ENCODE measurements around the gene NME3.

Gene NME3

DNA sequence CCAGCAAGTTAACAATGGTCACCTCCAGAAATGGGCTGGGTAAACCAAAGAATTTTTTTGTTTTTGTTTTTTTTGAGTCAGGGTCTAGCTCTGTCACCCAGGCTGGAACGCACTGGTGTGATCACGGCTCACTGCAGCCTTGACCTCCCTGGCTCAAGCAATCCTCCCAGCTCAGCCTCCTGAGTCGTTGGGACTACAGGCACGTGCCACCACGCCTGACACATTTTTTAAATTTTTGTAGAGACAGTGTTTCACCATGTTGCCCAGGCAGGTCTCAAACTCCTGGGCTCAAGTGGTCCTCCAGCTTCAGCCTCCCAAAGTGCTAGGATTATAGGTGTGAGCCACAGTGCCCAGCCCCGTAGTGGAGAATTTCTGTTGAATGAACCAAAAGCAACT lies 9.3 kb upstream of the NME3 start:
- DNase-seq (ENCODE audit: low read depth in 2 of 2), result no peak

DNA sequence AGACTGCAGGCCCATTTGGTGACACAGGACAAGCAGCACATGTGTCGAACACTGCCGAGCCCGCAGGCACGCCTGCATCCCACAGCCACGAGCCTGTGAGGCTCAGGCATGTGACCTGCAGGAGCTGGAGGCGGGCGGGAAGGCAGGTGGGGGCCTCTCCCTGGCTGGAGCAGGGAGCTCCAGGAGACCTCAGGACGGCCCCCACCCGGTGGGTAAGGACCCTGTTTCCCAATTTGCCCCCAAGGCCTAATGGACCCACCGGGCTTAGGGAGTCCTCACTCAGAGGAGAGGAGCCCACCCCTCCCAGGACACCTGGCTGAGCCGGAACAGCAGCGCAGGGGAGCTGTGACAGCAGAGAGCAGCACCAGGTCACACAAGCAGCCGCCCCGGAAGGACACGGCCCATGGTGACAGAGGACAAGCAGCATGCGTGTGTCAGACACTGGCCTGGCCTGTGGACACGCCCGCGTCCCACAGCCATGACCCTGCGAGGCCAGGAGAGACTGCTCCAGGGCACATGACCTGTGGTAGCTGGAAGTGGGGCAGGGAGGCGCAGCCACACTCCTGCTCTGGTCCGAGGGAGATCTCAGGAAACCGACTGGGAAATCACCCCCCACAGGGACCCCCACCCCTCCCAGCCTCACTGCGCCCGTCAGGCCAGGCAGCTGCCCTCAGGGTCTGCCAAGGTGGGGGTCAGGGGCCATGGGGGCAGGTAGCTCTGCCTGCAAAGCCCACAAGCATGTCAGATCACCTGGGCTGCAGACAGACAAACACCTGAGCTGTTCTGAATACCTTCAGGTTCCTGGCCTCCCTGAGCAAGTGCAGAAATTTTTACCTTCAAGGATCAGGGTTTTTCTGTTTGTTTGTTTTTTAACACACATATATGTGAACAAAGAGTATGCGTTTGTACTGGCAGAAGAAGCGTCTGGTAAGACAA lies 8.7 kb upstream of the NME3 start:
- no peak for DNase-seq (ENCODE audit: low read depth in 2 of 2)

DNA sequence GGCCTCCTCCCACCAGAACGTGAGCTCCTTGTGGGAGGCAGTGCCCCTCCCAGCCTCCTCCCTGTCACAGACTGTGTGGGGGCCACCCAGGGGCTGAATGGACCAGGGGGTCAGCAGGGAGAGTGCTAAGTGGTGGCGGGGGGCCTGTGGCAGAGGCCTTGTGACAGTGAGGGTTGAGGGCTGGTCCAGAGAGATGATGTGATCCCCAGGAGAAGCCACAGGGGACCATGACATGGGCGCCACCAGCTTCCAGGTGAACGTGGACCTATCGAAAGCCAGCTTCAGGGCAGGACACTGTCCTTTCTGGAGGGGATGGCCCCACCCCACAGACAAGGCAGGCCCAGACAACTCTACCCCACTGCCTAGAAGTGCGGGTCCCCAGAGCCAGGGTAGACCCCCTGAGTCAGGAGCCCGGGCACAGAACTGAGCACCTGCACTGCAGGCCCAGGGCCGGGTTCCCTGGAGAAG lies 7.9 kb upstream of the NME3 start:
- no peak for DNase-seq (ENCODE audit: low read depth in 2 of 2)

DNA sequence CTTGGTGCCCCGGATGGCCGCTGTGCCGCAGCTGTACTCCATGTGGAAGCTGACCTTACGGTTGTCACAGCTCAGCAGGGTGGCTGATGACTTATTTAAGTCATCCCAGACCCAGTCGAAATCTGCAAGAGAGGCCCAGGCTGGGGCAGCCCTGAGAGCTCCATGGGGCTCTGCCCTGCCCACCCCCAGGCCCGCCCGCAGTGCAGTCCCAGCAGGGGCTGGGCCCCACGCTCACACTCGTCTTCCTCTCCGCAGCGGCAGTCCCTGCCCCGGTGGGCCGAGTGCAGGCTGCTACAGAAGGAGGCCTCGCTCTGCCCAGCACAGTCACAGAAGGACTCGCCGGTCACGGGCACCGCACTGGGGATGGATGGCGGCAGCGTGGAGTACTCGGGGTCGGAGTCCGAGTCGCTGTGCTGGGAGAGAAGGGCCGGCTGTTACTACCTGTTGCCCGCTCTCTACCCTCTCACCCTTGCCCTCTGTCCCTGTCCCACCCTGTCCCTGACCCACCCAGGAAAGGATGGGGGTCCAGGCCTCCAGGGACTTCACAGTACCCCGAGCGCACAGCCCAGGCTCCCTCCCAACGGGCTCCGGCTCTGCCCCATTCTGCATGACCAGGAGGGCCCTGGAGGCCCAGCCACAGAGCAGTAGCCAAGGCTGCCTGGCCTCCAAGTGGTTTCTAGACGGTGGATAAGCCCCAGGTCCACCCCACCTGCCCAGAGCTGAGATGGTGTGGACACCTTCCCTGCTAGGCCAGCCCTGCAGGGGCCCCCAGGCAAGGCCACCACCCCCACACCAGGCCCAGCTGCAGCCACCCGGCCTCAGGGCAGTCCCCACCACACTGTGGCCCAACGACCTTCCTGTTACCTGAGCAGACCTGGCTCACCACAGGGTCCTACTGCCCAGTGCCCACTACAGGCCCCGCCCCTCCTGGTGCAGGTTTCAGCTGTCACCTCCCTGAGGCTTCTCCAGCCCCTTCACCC lies 7.1 kb upstream of the NME3 start:
- no peak for DNase-seq (ENCODE audit: low read depth in 2 of 2)

DNA sequence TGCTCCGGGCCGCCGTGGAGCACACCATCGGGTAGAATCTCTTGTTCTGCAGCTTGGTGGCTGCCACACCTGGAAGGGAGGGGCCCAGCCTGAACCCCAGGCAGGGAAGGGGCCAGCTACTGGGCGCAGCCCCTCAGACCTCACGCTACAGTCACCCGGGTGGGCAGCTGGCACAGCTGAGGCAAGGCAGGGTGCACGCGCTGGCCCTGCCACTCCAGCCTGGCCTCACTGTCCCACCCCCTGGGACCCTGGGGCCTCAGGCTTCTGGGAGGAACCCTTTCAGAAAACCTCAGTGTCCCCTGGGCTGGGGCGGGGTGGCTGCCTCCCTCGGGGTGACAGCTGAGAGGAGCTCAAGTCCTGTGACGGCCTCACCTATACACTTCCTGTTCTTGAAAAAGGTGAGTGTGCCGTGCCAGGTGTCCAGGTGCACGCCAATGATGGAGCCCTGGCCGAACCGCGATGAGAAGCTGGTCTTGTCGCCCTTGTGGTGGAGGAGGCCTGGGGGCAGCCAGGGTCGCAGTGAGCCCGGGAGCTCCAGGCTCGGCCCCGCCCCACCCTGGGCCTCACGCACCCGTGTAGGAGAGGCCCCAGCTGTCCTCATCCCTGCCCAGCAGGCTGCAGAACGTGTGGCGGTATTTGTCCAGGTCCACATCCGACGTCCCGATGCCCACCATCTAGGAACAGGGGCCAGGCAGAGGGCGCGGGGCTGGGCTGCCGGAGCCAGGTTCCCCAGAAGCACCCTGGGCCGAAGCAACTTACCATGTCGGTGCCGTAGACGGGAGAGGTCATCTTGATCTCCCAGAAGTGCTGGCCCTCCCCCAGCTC lies 6.2 kb upstream of the NME3 start:
- DNase-seq (ENCODE audit: low read depth in 2 of 2), result no peak

DNA sequence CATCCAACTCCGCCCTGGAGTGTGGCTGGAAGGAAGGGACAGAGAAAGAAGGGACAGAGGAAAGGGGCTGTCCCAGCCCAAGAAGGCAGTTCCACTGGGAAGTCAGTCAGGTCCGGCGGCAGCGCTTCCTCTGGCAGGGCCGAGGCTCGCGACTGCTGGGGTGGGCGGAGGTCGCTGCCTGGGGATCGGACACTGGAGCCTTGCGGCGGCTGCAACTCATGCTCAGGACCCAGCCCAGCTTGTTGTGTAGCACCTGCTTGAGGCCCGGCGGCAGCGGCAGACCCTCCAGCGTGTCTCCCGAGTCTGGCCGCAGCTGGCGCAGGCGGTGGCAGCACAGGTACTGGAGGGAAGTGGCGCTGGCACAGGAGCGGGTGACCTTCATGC lies 5.6 kb upstream of the NME3 start:
- no peak for DNase-seq (ENCODE audit: low read depth in 2 of 2)

DNA sequence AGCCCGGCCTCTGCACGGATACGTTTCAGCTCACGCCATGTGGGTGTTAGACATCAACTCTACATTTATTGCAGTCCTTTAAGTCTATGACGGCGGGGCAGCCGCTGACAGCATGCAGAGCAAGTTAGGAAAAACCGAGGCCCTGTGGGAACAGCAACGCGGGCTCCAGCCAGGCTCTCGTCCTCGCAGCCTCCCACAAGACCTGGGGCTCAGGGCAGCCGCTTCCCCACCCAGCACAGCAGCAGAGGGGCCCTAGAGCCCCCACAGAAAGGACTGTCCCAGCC lies 5.3 kb upstream of the NME3 start:
- no peak for DNase-seq (ENCODE audit: low read depth in 2 of 2)

DNA sequence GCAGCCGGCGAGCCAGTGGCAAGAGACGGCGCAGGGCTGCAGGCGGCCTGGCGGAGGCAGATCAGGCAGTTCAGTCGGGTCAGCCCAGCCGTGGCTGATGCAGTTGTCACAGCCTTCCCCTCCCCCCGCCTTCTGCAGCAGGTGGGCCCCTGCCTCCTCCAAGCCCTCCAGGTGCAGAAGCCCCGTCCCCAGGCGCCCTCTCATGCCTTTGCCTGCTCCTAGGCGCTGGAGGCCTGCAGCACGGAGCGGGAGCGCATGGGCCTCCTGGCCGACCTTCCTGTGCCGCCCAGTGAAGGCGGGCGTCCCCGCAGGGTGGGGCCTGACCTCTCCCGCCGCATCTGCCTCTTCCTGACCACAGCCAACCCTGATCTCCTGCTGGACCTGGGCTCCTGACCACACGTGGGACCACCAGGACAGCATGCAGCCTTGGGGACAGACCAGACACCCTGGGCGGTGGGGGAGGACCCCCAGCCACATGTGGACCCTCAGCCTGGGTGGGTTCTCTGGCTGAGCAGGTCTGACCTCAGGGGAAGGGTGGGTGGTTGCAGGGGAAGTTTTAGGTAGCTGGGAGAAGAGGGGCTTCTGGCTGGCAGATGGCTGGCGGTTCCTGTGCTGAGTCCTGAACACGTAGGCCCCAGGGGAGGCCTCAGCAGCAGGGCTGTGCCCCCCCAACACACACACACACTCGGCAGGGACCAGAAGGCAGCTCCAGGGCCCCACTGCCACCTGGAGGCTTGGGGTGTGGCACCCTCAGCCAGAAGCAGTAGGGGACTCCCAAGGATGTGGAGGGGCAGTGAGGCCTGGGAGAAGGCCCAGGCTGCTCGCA lies 4.7 kb upstream of the NME3 start:
- no peak for DNase-seq (ENCODE audit: low read depth in 2 of 2)

DNA sequence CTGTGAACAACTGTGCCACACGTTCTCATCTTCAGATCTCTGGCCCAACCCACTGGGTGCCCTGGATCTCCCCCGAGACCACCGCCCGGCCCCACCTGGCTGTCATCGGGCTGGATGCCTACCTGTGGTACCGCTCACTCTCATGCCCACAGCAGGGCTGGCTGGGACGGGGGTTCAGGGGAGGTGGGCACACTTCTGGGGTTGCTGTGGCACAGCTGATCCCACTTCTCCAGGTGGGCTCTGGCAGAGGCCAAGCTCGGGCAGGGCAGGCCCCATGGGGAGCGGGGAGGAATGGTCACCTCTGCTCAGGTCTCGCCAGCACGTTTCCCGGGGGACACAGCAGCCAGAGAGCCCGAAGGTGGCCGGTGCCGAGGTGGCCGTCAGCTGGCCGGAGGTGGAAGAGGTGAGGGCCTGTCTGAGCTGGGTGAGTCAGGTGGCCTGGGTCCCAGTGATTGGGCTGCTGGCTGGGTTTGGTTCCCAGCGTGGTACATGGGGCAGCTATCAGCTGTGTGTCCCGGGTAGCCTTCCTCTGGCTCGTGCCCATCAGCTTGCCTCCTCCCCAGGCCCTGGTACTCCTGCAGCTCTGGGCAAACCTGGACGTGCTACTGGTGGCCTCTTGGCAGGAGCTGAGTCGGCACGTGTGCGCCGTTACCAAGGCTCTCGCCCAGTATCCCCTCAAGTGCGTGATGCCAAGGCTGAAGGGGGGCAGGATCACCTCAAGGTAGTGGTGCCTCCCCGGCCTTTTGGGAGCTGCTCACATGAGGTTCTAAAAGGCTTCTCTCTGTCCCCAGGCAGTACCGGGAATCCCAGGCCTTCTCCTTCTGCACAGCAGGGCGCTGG lies 3.9 kb upstream of the NME3 start:
- no peak for DNase-seq (ENCODE audit: low read depth in 2 of 2)

DNA sequence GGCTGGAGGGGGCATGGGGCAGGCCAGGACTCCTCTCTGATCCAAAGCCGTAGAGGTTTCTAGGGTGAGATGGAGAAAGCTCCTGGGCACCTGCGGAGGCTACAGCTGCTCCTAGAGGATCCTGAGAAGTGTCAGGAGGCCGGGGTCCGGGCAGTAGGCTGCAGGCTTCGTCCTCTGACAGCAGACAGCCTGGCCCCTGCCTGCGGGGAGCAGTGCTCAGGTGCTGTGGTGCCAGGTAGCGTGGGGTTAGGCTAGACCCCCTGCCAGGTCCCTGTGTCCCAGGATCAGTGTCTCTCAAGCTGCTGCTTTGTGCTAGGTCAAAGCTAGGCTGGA lies 3.1 kb upstream of the NME3 start:
- DNase-seq (ENCODE audit: low read depth in 2 of 2), result no peak

DNA sequence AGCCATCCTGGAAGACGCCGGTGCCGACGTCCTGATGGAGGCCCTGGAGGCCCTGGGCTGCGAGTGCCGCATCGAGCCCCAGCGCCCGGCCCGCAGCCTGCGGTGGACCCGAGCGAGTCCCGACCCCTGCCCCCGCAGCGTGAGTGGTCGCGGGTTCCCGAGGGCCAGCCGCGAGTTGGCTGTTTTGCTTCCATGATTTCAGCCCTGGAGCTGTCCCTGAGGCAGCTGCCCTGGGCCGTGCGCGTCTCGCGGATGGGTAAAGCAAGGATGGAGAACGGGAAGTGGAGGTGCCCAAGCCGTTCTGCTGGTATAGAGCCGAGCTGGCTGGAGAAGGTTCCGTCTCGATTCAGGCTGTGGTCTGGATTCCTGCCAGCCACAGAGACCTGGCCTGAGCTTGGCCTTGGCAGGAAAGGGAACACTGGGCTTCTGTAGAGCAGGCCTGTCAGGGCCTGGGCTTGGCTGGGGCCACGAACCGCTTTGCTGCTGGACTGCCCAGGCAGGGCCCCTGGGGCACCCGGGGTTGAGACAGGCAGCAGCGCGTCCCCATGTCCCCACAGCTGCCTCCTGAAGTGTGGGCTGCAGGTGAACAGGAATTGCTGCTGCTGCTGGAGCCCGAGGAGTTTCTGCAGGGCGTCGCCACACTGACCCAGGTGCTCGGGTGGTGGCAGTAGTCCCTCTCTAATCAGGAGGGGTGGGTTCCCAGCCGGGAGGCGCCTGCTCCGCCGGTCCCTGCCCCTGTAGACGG lies 2.5 kb upstream of the NME3 start:
- no peak for DNase-seq (ENCODE audit: low read depth in 2 of 2)

DNA sequence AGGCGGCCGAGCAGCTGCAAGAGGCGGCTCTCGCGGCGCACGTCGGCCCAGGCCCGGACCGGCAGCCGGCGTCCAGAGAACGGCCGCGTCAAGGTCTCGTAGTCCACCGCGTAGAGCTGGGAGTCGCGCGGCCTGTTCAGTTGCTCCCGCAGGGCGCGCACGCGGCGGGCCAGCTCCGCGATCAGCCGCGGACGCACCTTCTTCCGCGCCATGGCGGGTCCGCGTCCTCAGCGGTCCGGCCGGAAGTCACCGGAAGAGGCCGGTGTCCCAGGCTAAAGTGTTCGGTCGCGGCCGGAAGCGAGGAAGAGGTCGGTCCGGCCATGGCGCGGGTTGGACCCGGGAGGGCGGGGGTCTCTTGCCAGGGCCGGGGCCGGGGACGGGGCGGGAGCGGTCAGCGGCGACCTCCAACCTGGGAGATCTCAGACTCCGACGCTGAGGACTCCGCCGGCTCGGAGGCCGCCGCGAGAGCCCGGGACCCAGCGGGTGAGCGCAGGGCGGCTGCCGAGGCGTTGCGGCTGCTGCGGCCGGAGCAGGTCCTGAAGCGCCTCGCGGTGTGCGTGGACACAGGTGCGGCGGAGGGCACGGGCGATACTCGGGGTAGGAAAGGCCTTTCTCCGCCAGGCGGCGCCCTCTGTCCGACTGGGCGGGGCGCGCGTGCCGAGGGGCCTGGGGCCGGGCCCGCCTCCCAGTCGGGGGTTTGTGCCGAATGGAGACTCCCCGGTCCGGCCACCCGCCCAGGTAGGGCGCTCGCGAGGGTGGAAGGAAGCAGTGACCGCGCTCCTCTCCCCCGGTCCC lies 1.8 kb upstream of the NME3 start, which contains the start of gene MRPS34:
MRPS34 (minus strand) TSS at position 227 of the 795 bp plus-strand sequence; CDS start at position 212, 15 bp downstream.
- DNase-seq (ENCODE audit: low read depth in 2 of 2), result peak; percentile 55 to 65

DNA sequence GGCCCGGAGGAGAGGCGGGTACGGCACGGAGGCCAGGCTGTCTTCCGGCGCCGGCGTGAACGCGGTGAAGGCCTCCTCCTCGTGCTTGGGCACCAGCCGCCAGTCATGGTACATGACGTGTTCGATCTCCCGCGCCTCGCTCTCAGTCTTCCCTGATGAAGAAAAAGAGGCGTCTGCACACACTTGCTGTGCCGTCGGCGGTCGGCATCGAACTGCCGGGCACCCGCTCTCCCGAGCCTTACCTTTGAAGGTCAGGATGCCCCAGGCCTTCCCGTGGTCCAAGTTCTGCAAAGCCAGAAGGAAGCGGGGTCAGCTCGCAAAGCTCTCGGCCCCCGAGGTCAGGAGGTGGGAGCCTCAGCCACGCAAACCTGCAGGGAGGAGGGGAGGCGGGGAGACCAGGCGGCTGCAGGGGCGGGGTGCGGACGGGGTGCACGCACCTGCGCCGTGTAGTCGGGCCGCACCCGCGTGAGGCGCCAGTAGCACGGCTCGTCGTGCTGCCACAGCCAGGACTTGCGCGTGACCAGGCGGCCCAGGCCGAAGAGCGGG lies 1.1 kb upstream of the NME3 start, which contains the start of gene EME2:
EME2 (plus strand) TSS at position 449 of the 546 bp plus-strand sequence. CDS start 418 bp downstream, outside the sequence.
- no peak for DNase-seq (ENCODE audit: low read depth in 2 of 2)

DNA sequence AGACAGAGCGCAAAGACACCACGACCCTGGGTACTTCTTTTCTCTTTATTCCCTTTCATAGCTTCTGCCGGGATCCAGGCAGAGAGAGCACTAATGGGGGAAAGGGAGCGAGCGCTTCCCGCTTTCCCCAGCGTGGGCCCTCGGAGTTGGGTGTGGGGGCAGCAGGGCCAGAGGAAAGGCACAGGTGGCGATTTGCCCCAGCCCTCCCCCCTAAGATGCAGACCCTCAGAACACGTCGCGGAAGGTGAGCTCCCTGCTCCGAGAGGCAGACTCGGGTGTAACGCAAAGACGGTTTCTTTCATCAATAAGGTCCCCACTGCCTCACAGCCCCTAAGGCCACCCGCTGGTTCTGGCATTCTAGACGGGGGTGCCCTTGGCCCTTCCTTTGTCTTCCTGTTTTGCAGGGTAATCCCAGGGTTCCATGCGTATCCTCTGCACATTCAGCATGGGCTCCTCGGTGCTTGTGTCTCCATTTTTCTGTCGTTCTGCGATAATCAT lies 570 bp upstream of the NME3 start:
- no peak for DNase-seq (ENCODE audit: low read depth in 2 of 2)

DNA sequence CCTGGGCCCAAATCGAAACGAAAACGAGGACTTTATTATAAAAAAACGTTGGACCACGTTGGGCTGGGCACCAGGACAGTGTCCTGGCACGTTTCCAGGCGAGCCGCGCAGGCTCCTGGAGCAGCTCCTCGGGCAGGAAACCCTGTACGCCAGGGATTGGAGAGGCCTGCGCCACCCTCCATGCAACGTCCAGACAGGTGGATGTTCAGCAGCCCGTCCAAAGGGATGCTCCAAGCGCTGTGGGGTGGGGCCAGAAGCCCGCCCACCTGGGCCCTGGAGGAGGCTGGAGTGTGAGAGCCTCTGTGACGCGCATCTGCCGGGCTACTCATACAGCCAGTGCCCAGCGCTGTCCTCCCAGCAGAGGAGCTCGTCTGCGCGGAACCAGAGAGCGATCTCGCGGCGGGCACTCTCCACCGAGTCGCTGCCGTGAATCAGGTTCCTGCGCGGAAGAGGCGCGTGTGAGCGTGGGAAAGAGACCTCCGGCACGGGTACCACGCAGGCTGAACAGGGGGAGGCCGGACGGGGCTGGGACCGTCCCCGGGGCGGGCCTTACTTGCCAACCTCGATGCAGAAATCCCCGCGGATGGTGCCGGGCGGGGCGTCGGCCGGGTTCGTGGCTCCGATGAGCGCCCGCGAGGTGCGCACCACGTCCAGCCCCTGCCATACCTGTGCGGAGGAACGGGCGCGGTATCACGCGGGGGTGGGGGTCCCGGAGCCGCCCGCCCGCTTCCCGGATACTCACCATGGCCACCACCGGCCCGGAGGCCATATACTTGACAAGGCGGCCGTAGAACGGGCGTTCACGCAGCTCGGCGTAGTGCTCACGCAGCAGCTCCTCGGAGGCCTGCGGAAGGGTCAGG lies 785 bp downstream of the NME3 start:
- DNase-seq (ENCODE audit: low read depth in 2 of 2), result no peak

DNA sequence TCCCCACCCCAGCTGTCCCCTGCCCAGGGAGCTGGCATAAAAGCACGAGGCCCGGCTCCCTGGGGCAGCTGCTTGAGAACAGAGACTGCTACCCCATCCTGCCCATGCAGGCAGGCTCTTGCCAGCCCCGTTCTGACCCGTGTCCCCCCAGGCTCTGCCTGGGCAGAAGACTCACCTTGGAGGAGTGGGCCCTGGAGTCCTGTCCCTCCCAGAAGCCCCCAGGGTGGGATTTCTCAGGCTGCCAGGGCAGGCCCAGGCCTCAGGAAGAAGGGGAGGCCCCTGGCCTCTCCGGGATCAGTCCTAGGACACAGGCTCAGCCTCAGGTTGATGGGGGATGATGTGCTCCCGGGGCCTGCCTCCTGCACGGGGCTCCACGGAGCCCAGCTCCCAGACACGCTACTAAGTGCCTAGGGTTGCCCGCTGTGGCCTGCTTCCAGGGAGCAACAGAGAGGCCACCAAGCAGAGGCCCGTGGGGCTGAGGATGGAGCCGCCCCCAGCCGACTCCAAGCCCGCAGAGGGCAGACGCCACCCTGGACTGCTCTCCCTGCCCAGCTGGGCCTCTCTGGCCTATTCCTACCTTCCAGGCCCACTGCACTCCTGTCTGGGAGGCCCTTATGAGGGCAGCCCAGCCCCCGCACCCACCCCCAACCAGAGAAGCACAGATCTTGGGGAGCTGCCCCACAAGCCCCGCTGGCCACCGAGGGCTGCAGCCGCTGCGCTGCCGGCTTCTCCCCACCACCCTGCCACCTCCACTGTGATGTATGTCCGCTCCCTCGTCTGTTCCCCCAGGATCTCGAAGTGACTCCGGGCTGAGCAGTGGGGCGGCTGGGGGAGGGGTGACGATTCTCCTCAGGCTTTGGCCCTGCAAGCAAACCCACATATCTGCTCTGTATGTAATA lies 1.7 kb downstream of the NME3 start:
- no peak for DNase-seq (ENCODE audit: low read depth in 2 of 2)

All from stimulated activated CD8-positive, alpha-beta memory T cell treated with anti-CD3 and anti-CD28 coated beads, Interleukin-7, amount 100 ng/mL, for 1 hour (primary cell).